Mucosa of descending colon (tissue), 3 donors: ENCODE data around the gene PFKM. TPM values are rescaled to one million over a fixed set of nuclear protein-coding genes. Genes with fewer than 3 reads are reported as not detected.

ENCODE experiments used
- ATAC-seq: fragments of 200-7000 bp; cut with Tn5 transposase; one replicate; pipeline ENCODE4 v1.9.1; 2020; ENCODE audit warnings: mild to moderate bottlenecking, moderate library complexity
- DNase-seq, 3 donors: peaks; one replicate each; pipeline ENCODE4 v3.0.0-alpha.2; 2020
- H3K36me3 ChIP-seq: fragments of 200-600 bp; one replicate; pipeline ENCODE4 v1.8.0; 2021; ENCODE audit warnings: low read depth, mild to moderate bottlenecking
- H3K4me1 ChIP-seq: fragments of 200-600 bp; one replicate; pipeline ENCODE4 v1.8.0; 2021; ENCODE audit warnings: low read depth, mild to moderate bottlenecking
- H3K4me3 ChIP-seq: fragments of 200-600 bp; one replicate; pipeline ENCODE4 v1.8.0; 2021; ENCODE audit warnings: mild to moderate bottlenecking
- H3K9me3 ChIP-seq: fragments of 200-600 bp; one replicate; pipeline ENCODE4 v1.8.0; 2021; ENCODE audit warnings: mild to moderate bottlenecking
- intact Hi-C, 2 donors: fragments of 100-400 bp; cut with DNase I in 1 of 2; cut with micrococcal nuclease in 1 of 2; formaldehyde crosslinking; loops; one replicate each; pipeline versions ENCODE4 v1.11.0 to v1.11.1; 2022; cut with DNase I, micrococcal nuclease
- total RNA-seq, 3 donors: library from RNA; stranded (reverse); fragmentation: NEBNext Ultra II Directional in 2 of 3; extraction: Animal tissue kit (Norgen Biotek cat#: 25700) in 2 of 3; gene quantifications; one replicate each; pipeline versions ENCODE4 v1.2.1 to v1.2.4, GENCODE V29; 2021 to 2023
- TF ChIP-seq, protein P1 (sequence below): fragments of 200-600 bp; IDR thresholded peaks from one replicate; pipeline ENCODE4 v1.8.0; 2022; ENCODE audit warnings: antibody characterized with exemption, mild to moderate bottlenecking
- donor health status: DM: no; HTN: no; CAD: no; lungs with moderate emphysema.
- donor health status: DM: no; HTN: no; CAD: no.
- donor health status: DM: no; HTN: yes; CAD: no.

The PFKM gene
- total RNA-seq, 3 donors from 2014 or later: 37.3 to 98.8 (median 40.9) TPM

DNA sequence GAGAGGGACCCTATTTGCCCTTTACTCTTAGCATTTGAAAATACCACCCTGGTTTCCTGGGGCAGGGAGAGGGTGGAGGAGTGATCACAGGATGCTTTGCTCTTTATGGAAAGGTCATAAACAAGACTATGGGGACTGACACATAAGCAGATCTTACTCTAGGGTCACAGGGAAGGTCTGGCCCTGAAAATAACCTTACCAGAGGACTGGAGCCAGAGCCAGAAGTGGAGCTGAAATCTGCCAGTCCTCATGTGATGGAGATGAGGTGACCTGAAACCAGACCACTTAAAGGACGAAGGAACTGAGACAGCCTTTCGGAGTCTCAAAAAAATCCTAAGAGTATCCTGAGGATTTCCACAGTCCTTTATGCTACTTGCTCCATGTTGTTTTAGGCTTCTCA is 12.4 kb downstream of the PFKM start:
- intact Hi-C loops: no loop called here

DNA sequence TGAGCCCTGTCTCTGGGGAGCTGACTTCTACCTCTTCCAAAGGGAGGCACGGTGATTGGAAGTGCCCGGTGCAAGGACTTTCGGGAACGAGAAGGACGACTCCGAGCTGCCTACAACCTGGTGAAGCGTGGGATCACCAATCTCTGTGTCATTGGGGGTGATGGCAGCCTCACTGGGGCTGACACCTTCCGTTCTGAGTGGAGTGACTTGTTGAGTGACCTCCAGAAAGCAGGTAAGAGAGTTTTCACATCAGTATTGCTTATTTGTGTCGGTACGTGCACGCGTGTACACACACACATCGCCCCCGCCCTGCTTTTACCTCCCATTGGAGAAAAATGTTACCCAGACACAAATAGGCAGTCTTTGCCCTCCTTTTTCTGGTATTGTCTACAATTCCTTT is 13.7 kb downstream of the PFKM start:
- Histone ChIP-seq H3K36me3 (no peaks in the 10 kb centered on the region), H3K4me1 (no peaks in the 10 kb centered on the region), H3K4me3 (no peak overlapping the region), H3K9me3 (no peaks in the 10 kb centered on the region)
- no peak for ATAC-seq
- DNase-seq: no peak
- intact Hi-C loops: no loop called here
- TF ChIP-seq, protein P1, sequence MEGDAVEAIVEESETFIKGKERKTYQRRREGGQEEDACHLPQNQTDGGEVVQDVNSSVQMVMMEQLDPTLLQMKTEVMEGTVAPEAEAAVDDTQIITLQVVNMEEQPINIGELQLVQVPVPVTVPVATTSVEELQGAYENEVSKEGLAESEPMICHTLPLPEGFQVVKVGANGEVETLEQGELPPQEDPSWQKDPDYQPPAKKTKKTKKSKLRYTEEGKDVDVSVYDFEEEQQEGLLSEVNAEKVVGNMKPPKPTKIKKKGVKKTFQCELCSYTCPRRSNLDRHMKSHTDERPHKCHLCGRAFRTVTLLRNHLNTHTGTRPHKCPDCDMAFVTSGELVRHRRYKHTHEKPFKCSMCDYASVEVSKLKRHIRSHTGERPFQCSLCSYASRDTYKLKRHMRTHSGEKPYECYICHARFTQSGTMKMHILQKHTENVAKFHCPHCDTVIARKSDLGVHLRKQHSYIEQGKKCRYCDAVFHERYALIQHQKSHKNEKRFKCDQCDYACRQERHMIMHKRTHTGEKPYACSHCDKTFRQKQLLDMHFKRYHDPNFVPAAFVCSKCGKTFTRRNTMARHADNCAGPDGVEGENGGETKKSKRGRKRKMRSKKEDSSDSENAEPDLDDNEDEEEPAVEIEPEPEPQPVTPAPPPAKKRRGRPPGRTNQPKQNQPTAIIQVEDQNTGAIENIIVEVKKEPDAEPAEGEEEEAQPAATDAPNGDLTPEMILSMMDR: no peak

More for the DNA sequence above, 12.4 kb downstream of the PFKM start:
- ATAC-seq: no peak
- no peak for DNase-seq
- Histone ChIP-seq H3K36me3 (no peaks in the 10 kb centered on the region), H3K4me3 (no peak overlapping the region), H3K4me1 (no peaks in the 10 kb centered on the region), H3K9me3 (no peaks in the 10 kb centered on the region)
- TF ChIP-seq, protein P1: no peak

DNA sequence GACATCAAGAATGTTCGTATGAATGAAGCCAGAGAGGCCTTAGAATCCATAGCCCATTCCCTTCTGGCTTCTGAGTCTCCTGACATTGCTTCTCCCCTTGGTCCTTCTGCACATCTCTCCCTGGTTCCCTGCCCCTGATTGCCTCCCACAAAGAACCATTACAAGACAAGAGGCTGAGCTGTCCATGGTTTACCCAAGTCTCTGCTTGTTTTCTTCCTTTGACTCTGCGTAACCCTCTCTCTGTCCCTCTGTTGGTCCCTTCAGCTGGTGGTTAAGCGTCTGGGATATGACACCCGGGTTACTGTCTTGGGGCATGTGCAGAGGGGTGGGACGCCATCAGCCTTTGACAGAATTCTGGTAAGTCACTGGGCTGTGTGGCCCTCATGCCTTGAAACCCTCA is 15.9 kb downstream of the PFKM start:
- H3K4me3 ChIP-seq: no peak overlapping the region
- no peaks in the 10 kb centered on the region for H3K4me1 ChIP-seq
- no peaks in the 10 kb centered on the region for H3K9me3 ChIP-seq
- no peak for DNase-seq
- no peak for ATAC-seq
- TF ChIP-seq, protein P1: no peak
- H3K36me3 ChIP-seq: no peaks in the 10 kb centered on the region
- intact Hi-C loops: no loop called here

GRCh38 chr12:48142818-48143674 is 23.9 kb downstream of the PFKM start:
- Histone ChIP-seq H3K36me3 (peaks cover 6% of the 10 kb centered on the region), H3K4me1 (no peaks in the 10 kb centered on the region), H3K9me3 (no peaks in the 10 kb centered on the region), H3K4me3 (no peak overlapping the region)
- TF ChIP-seq, protein P1: no peak
- DNase-seq (no peak), ATAC-seq (no peak)
- intact Hi-C loops: no loop called here

DNA sequence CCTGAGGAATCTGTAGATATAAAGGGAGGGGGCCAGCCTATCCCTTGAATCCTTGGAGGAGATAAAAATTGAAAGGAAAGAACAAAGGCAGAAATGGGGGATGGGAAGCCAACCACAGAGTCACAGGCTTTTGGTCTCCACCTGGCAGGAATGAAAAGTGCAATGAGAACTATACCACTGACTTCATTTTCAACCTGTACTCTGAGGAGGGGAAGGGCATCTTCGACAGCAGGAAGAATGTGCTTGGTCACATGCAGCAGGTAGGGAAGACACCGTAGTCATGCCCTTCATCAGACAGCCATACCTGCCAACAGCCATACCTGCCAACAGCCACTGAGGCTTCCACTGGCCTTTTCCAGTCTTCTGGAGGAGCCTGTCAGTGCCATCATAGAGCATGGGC is 24.7 kb downstream of the PFKM start:
- TF ChIP-seq, protein P1: no peak
- ATAC-seq (no peak), DNase-seq (no peak)
- Histone ChIP-seq H3K4me3 (no peak overlapping the region), H3K9me3 (no peaks in the 10 kb centered on the region), H3K36me3 (peaks cover 6% of the 10 kb centered on the region), H3K4me1 (no peaks in the 10 kb centered on the region)
- intact Hi-C loops: no loop called here
